ENCODE data around the gene MIEN1.

DNA sequence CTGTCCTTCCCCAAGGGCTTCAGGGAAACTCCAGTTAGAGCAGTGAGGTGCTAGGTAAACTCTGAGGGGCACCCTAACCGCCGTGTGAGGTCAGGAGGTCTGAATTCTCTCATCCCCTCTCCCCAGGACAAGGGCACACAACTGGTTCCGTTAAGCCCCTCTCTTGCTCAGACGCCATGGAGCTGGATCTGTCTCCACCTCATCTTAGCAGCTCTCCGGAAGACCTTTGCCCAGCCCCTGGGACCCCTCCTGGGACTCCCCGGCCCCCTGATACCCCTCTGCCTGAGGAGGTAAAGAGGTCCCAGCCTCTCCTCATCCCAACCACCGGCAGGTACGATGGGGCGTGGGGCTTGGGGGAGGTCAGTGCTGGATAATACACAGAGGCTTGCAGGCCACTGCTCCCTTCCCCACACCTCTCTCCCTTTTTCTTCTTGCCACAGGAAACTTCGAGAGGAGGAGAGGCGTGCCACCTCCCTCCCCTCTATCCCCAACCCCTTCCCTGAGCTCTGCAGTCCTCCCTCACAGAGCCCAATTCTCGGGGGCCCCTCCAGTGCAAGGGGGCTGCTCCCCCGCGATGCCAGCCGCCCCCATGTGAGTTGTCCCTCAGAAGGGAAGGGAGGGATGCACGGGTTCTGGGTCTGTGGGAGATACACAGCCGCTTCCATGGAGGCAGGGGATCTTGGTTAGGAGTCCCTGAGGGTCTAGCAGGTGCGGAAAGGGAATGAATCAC is 12.0 kb upstream of the MIEN1 start:
- TF ChIP-seq, protein P1, sequence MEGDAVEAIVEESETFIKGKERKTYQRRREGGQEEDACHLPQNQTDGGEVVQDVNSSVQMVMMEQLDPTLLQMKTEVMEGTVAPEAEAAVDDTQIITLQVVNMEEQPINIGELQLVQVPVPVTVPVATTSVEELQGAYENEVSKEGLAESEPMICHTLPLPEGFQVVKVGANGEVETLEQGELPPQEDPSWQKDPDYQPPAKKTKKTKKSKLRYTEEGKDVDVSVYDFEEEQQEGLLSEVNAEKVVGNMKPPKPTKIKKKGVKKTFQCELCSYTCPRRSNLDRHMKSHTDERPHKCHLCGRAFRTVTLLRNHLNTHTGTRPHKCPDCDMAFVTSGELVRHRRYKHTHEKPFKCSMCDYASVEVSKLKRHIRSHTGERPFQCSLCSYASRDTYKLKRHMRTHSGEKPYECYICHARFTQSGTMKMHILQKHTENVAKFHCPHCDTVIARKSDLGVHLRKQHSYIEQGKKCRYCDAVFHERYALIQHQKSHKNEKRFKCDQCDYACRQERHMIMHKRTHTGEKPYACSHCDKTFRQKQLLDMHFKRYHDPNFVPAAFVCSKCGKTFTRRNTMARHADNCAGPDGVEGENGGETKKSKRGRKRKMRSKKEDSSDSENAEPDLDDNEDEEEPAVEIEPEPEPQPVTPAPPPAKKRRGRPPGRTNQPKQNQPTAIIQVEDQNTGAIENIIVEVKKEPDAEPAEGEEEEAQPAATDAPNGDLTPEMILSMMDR (IDR thresholded peaks at IDR 0.05; ENCODE audit: insufficient read depth, low read depth, low read length): no peak
- no peak for TF ChIP-seq EZH2 (IDR thresholded peaks at IDR 0.05; ENCODE audit: insufficient read depth, low read length)
